Measurements from ENCODE around the gene RAB9A.

DNA sequence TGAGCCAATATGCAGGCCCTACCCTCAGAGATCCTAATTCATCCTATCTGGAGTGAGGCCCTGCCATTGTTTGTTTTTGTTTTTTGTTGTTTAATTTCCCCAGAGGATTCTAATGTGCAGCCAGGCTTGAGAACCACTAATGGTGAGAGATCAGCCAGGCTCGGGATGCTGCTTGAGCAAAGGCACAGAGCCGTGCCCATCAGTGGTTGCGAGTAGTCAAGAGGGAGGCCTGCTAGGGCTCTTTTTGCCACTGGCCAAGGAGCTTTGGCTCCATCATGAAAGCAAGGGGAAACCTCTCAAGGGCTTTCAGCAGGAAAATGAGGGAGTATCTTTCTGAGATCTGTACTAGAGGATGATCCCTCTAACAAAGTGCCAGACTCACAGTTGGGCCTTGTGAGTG lies 33.3 kb upstream of the RAB9A start:
- TF ChIP-seq CTCF (conservative IDR thresholded peaks at IDR 0.05; ENCODE audit: low read length) (no peak), EZH2phosphoT487 (IDR thresholded peaks at IDR 0.05; ENCODE audit: borderline replicate concordance, low read depth, low read length) (no peak)

All from OCI-LY7 (cell line).